ENCODE measurements around the gene TMEM63C. TPM values are rescaled to one million over a fixed set of nuclear protein-coding genes. Genes with fewer than 3 reads are reported as not detected.

TMEM63C gene
- total and polyA plus RNA-seq, 2 donors from 2014 or later, result 0.84 to 1.9 TPM

- no peak overlapping the region for H3K9ac ChIP-seq (ENCODE audit: low read length in 3 of 3)
- no peak overlapping the region for H3K27ac ChIP-seq (ENCODE audit: low read depth in 2 of 2, low read length in 2 of 2)
- FAIRE-seq (no peak), DNase-seq (no peak)
- H3K9me3 ChIP-seq (ENCODE audit: control insufficient read depth in 2 of 3, insufficient read depth in 1 of 3, low read length in 3 of 3), result no peaks in the 10 kb centered on the region
- intact Hi-C loops (cut with DNase I), result no loop called here
- H3K27me3 ChIP-seq (ENCODE audit: control insufficient read depth, insufficient read depth, low read length), result no peaks in the 10 kb centered on the region
- peaks cover 5 to 26% (median 20%) of the 10 kb centered on the region in 3 donors for H3K36me3 ChIP-seq (ENCODE audit: control insufficient read depth in 2 of 3, insufficient read depth in 3 of 3, low read length in 3 of 3)
- peaks cover 0 to 2% (median 0%) of the 10 kb centered on the region in 3 donors for H3K4me1 ChIP-seq (ENCODE audit: control insufficient read depth in 2 of 3, insufficient read depth in 2 of 3, low read depth in 1 of 3, low read length in 3 of 3)
- no peak overlapping the region for H3K4me3 ChIP-seq (ENCODE audit: low read length in 3 of 3)
- TF ChIP-seq CTCF (IDR thresholded peaks at IDR 0.05; ENCODE audit: borderline replicate concordance, extremely low read depth, insufficient read depth), result no peak
Observed at GRCh38 chr14:77296906-77297305, 115.3 kb downstream of the TMEM63C start.

DNA sequence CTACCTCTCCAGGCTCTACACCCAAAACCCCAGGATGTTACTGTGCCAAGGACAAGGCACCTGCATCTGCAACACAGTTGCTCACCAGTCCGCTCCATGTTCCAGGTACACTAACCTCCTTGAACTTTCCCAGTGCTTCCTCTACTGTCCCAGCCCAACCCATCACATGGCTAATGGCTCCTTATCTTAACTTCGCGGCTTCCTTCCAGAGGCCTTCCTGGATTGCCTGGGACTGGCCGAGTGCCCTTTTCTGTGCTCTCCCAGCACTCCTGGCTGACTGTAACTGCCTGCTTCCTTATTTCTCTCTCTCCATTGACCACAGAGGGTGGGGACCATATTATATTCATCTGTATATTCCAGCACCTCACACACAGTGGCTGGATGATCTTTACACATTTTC is 118.2 kb downstream of the TMEM63C start:
- DNase-seq (no peak), FAIRE-seq (no peak)
- Histone ChIP-seq H3K27me3 (ENCODE audit: control insufficient read depth, insufficient read depth, low read length) (no peaks in the 10 kb centered on the region), H3K9ac (ENCODE audit: low read length in 3 of 3) (no peak overlapping the region), H3K27ac (ENCODE audit: low read depth in 2 of 2, low read length in 2 of 2) (no peak overlapping the region), H3K36me3 (ENCODE audit: control insufficient read depth in 2 of 3, insufficient read depth in 3 of 3, low read length in 3 of 3) (peaks cover 5 to 23% (median 21%) of the 10 kb centered on the region in 3 donors), H3K4me3 (ENCODE audit: low read length in 3 of 3) (no peak overlapping the region), H3K4me1 (ENCODE audit: control insufficient read depth in 2 of 3, insufficient read depth in 2 of 3, low read depth in 1 of 3, low read length in 3 of 3) (peaks cover 0 to 2% (median 0%) of the 10 kb centered on the region in 3 donors), H3K9me3 (ENCODE audit: control insufficient read depth in 2 of 3, insufficient read depth in 1 of 3, low read length in 3 of 3) (no peaks in the 10 kb centered on the region)
- TF ChIP-seq CTCF (IDR thresholded peaks at IDR 0.05; ENCODE audit: borderline replicate concordance, extremely low read depth, insufficient read depth), result no peak
- intact Hi-C loops (cut with DNase I), result no loop called here

GRCh38 chr14:77301103-77301502 is 119.5 kb downstream of the TMEM63C start:
- TF ChIP-seq CTCF (IDR thresholded peaks at IDR 0.05; ENCODE audit: borderline replicate concordance, extremely low read depth, insufficient read depth), result peak; percentile 73
- FAIRE-seq (no peak), DNase-seq (peak; percentile 74 to 93 (median 82))
- Histone ChIP-seq H3K9me3 (ENCODE audit: control insufficient read depth in 2 of 3, insufficient read depth in 1 of 3, low read length in 3 of 3) (no peaks in the 10 kb centered on the region), H3K4me1 (ENCODE audit: control insufficient read depth in 2 of 3, insufficient read depth in 2 of 3, low read depth in 1 of 3, low read length in 3 of 3) (peaks cover 0 to 2% (median 0%) of the 10 kb centered on the region in 3 donors), H3K36me3 (ENCODE audit: control insufficient read depth in 2 of 3, insufficient read depth in 3 of 3, low read length in 3 of 3) (peaks cover 2 to 24% (median 21%) of the 10 kb centered on the region in 3 donors), H3K27me3 (ENCODE audit: control insufficient read depth, insufficient read depth, low read length) (no peaks in the 10 kb centered on the region), H3K27ac (ENCODE audit: low read depth in 2 of 2, low read length in 2 of 2) (no peak overlapping the region), H3K9ac (ENCODE audit: low read length in 3 of 3) (no peak overlapping the region), H3K4me3 (ENCODE audit: low read length in 3 of 3) (no peak overlapping the region)
- intact Hi-C loops (cut with DNase I), result no loop called here

- no peak for FAIRE-seq
- intact Hi-C loops (cut with DNase I), result no loop called here
Observed at GRCh38 chr14:77302926-77303325, 121.3 kb downstream of the TMEM63C start.

More at GRCh38 chr14:77302926-77303325, 121.3 kb downstream of the TMEM63C start:
- no peak for TF ChIP-seq CTCF (IDR thresholded peaks at IDR 0.05; ENCODE audit: borderline replicate concordance, extremely low read depth, insufficient read depth)
- H3K36me3 ChIP-seq (ENCODE audit: control insufficient read depth in 2 of 3, insufficient read depth in 3 of 3, low read length in 3 of 3), result peaks cover 2 to 22% (median 18%) of the 10 kb centered on the region in 3 donors
- H3K27ac ChIP-seq (ENCODE audit: low read depth in 2 of 2, low read length in 2 of 2), result no peak overlapping the region
- DNase-seq, result no peak
- no peaks in the 10 kb centered on the region for H3K9me3 ChIP-seq (ENCODE audit: control insufficient read depth in 2 of 3, insufficient read depth in 1 of 3, low read length in 3 of 3)
- H3K9ac ChIP-seq (ENCODE audit: low read length in 3 of 3), result no peak overlapping the region
- peaks cover 0 to 2% (median 0%) of the 10 kb centered on the region in 3 donors for H3K4me1 ChIP-seq (ENCODE audit: control insufficient read depth in 2 of 3, insufficient read depth in 2 of 3, low read depth in 1 of 3, low read length in 3 of 3)
- H3K4me3 ChIP-seq (ENCODE audit: low read length in 3 of 3), result no peak overlapping the region
- H3K27me3 ChIP-seq (ENCODE audit: control insufficient read depth, insufficient read depth, low read length), result no peaks in the 10 kb centered on the region

All from kidney (tissue), 14 donors.